ENCODE measurements around the gene SMCR8. TPM values are rescaled to one million over a fixed set of nuclear protein-coding genes. Genes with fewer than 3 reads are reported as not detected.

Gene SMCR8
- total and polyA plus RNA-seq, 9 of the 15 experiments (the other 6 are each of a cell fraction or from before 2014, with no cell fraction given): 0.25 to 8.8 (median 4.9) TPM

- TF ChIP-seq ZNF518B (CRISPR knock-in tag; IDR thresholded peaks at IDR 0.05): no peak
- no peak for TF ChIP-seq MAX (CRISPR knock-in tag; IDR thresholded peaks at IDR 0.05)
- no peak for TF ChIP-seq JUND (IDR thresholded peaks at IDR 0.05; ENCODE audit: borderline replicate concordance, low read depth, low read length)
- TF ChIP-seq JUND (tag; IDR thresholded peaks at IDR 0.05; ENCODE audit: borderline replicate concordance, low read depth, low read length): no peak
- no peak for TF ChIP-seq GATAD2A (IDR thresholded peaks at IDR 0.05)
- TF ChIP-seq CHD1 (IDR thresholded peaks at IDR 0.05; ENCODE audit: low read length): no peak
Observed at GRCh38 chr17:18315961-18316360, 868 bp downstream of the SMCR8 start (continued).

- in situ Hi-C loops (cut with MboI) (no loop called here), intact Hi-C loops (cut with micrococcal nuclease) (loop anchor here (5.0 kb wide), 1 partner anchor 71 kb away; no protein-coding TSS in a partner anchor)
- Histone ChIP-seq H3K36me3 (ENCODE audit: control insufficient read depth, insufficient read depth, low read length) (peaks cover 34% of the 10 kb centered on the region; the same call in 2 of the 3 replicates), H4K20me1 (replicated peaks; ENCODE audit: control insufficient read depth, insufficient read depth, low read length) (peaks cover 8% of the 10 kb centered on the region), H3K4me3 (peak overlapping the region; percentile 26; the same call in 1 of the 2 replicates), H3K27ac (ENCODE audit: extremely low read depth, low read depth, low read length) (no peak overlapping the region; the same call in 2 of the 3 replicates), H3K9ac (ENCODE audit: insufficient read depth in 1 of 2, low read depth in 2 of 2, low read length in 2 of 2) (peak overlapping the region; percentile 26 to 86; a peak in 2 of 4 replicates), H3K9me1 (ENCODE audit: control insufficient read depth, insufficient read depth, low read length) (peaks cover 3% of the 10 kb centered on the region), H2AFZ (ENCODE audit: low read depth, low read length) (no peak overlapping the region), H3K4me2 (ENCODE audit: insufficient read depth, low read length) (peak overlapping the region; percentile 66), H3K4me1 (replicated peaks in 1 of 2; ENCODE audit: control insufficient read depth in 2 of 2, insufficient read depth in 2 of 2, low read length in 2 of 2) (peaks cover 23 to 30% of the 10 kb centered on the region in 2 experiments), H3K79me2 (ENCODE audit: control insufficient read depth, insufficient read depth, low read length) (peaks cover 54% of the 10 kb centered on the region), H3K27me3 (ENCODE audit: control insufficient read depth in 2 of 2, insufficient read depth in 2 of 2, low read length in 2 of 2) (no peaks in the 10 kb centered on the region), H3K9me3 (replicated peaks; ENCODE audit: control insufficient read depth, insufficient read depth, low read depth, low read length) (no peaks in the 10 kb centered on the region)
- ChIA-PET POLR2A (interaction anchor here (0.6 kb wide), 1 partner anchor 31 kb away, joined by 4 read pairs; no protein-coding TSS in a partner anchor), CTCF (ENCODE audit: low intra/inter-chr PET ratio) (no interaction called here)
- no peak for ATAC-seq
- no peak for FAIRE-seq
- WGBS (ENCODE audit: insufficient coverage, low coverage, missing lambda C conversion rate): 83% methylated on average over 1 of the region's 7 CpGs
- no peak for DNase-seq (ENCODE audit: extremely low read depth in 1 of 4, low spot score in 3 of 4)
- BruUV-seq (replicated peaks): no TSS peak
- peak; percentile 24 for TF ChIP-seq RBM25 (IDR thresholded peaks at IDR 0.05; ENCODE audit: low read depth, low read length, severe bottlenecking)
- peak; percentile 59 for TF ChIP-seq MAFG (tag; conservative IDR thresholded peaks at IDR 0.05)
- TF ChIP-seq MBD1 (CRISPR knock-in tag; IDR thresholded peaks at IDR 0.05): no peak
- 0 out of 2 replicates have a peak, but pooled peaks have one; percentile 26 for TF ChIP-seq BCOR (IDR thresholded peaks at IDR 0.05)
- TF ChIP-seq KHSRP (IDR thresholded peaks at IDR 0.05): no peak
- TF ChIP-seq C11orf30 (IDR thresholded peaks at IDR 0.05; ENCODE audit: low read depth): peak; percentile 64
- no peak for TF ChIP-seq ZNF212 (CRISPR knock-in tag; IDR thresholded peaks at IDR 0.05)
- peak; percentile 26 for TF ChIP-seq ZFP36 (IDR thresholded peaks at IDR 0.05; ENCODE audit: low read depth, low read length, partially characterized antibody)
- TF ChIP-seq DIDO1 (tag; IDR thresholded peaks at IDR 0.05; ENCODE audit: low read depth): no peak
- peak; percentile 82 for TF ChIP-seq ZNF316 (IDR thresholded peaks at IDR 0.05)
Observed at GRCh38 chr17:18318117-18318516, 3.0 kb downstream of the SMCR8 start.

All from K562 (cell line).